ENCODE measurements around the gene NRCAM. TPM values are rescaled to one million over a fixed set of nuclear protein-coding genes. Genes with fewer than 3 reads are reported as not detected.
"Not testable (repeated sequence)": the region's sequence is repeated elsewhere in the genome, so short reads cannot be mapped to it uniquely, and the experiment has no call there.

NRCAM gene
- total RNA-seq, 4 donors from 2014 or later = 0.77 to 30.3 (median 2.0) TPM; not detected in 1

DNA sequence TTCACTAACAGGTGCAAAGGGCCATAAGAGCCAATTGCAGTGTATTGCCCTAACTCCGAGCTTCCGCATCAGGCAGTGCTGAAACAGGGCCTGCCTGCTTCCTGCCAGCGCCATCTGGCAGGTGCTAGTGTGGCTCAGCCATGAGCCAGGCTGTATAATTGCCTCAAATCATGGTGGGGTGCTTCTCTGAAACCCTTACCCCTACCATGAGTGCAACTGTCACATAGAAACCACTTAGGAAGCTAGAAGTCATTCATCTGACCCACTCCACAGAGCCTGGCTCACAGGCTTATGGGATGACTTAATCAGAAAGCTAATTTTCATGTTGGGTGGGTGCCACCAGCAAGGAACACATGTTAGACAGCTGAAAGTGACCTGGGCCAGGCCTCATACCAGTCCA lies 192.8 kb downstream of the NRCAM start:
- intact Hi-C loops (cut with DNase I; ENCODE audit: low total_unique reads) = no loop called here
- DNase-seq = no peak
- TF ChIP-seq, protein P1, sequence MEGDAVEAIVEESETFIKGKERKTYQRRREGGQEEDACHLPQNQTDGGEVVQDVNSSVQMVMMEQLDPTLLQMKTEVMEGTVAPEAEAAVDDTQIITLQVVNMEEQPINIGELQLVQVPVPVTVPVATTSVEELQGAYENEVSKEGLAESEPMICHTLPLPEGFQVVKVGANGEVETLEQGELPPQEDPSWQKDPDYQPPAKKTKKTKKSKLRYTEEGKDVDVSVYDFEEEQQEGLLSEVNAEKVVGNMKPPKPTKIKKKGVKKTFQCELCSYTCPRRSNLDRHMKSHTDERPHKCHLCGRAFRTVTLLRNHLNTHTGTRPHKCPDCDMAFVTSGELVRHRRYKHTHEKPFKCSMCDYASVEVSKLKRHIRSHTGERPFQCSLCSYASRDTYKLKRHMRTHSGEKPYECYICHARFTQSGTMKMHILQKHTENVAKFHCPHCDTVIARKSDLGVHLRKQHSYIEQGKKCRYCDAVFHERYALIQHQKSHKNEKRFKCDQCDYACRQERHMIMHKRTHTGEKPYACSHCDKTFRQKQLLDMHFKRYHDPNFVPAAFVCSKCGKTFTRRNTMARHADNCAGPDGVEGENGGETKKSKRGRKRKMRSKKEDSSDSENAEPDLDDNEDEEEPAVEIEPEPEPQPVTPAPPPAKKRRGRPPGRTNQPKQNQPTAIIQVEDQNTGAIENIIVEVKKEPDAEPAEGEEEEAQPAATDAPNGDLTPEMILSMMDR (IDR thresholded peaks at IDR 0.05) = no peak
- TF ChIP-seq POLR2A (IDR thresholded peaks at IDR 0.05) = no peak

GRCh38 chr7:108261560-108262255 lies 194.5 kb downstream of the NRCAM start:
- Histone ChIP-seq H3K4me3 (no peak overlapping the region), H3K27ac (no peak overlapping the region), H3K27me3 (no peaks in the 10 kb centered on the region), H3K9me3 (no peaks in the 10 kb centered on the region), H3K36me3 (no peaks in the 10 kb centered on the region), H3K4me1 (no peaks in the 10 kb centered on the region)
- DNase-seq = no peak
- intact Hi-C loops (cut with DNase I; ENCODE audit: low total_unique reads) = no loop called here
- TF ChIP-seq, protein P1 (IDR thresholded peaks at IDR 0.05) = no peak
- no peak for TF ChIP-seq POLR2A (IDR thresholded peaks at IDR 0.05)

More for the DNA sequence above, 192.8 kb downstream of the NRCAM start:
- no peaks in the 10 kb centered on the region for H3K27me3 ChIP-seq
- H3K4me1 ChIP-seq = no peaks in the 10 kb centered on the region
- no peaks in the 10 kb centered on the region for H3K9me3 ChIP-seq
- H3K4me3 ChIP-seq = no peak overlapping the region
- no peaks in the 10 kb centered on the region for H3K36me3 ChIP-seq
- H3K27ac ChIP-seq = no peak overlapping the region

DNA sequence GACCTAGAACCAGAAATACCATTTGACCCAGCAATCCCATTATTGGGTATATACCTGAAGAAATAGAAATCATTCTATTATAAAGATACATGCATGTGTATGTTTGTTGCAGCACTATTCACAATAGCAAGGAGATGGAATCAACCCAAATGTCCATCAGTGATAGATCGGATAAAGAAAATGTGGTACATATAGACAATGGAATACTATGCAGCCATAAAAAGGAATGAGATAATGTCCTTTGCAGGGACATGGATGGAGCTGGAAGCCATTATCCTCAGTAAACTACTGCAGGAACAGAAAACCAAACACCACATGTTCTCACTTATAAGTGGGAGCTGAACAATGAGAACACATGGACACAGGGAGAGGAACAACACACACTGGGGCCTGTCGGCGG lies 196.8 kb downstream of the NRCAM start:
- H3K4me3 ChIP-seq; H3K9me3 ChIP-seq; H3K36me3 ChIP-seq; DNase-seq; H3K4me1 ChIP-seq; H3K27me3 ChIP-seq; intact Hi-C loops (cut with DNase I; ENCODE audit: low total_unique reads); H3K27ac ChIP-seq: not testable (repeated sequence)

GRCh38 chr7:108257954-108258353 lies 198.3 kb downstream of the NRCAM start:
- no peak for DNase-seq
- H3K9me3 ChIP-seq = no peaks in the 10 kb centered on the region
- no peaks in the 10 kb centered on the region for H3K4me1 ChIP-seq
- H3K4me3 ChIP-seq = no peak overlapping the region
- no peaks in the 10 kb centered on the region for H3K27me3 ChIP-seq
- H3K27ac ChIP-seq = no peak overlapping the region
- no peaks in the 10 kb centered on the region for H3K36me3 ChIP-seq
- TF ChIP-seq, protein P1 (IDR thresholded peaks at IDR 0.05) = no peak
- TF ChIP-seq POLR2A (IDR thresholded peaks at IDR 0.05) = no peak
- intact Hi-C loops (cut with DNase I; ENCODE audit: low total_unique reads) = no loop called here

- intact Hi-C loops (cut with DNase I; ENCODE audit: low total_unique reads) = no loop called here
- TF ChIP-seq POLR2A (IDR thresholded peaks at IDR 0.05) = no peak
- TF ChIP-seq, protein P1 (IDR thresholded peaks at IDR 0.05) = no peak
- H3K4me1 ChIP-seq = no peaks in the 10 kb centered on the region
- no peak overlapping the region for H3K4me3 ChIP-seq
- H3K9me3 ChIP-seq = no peaks in the 10 kb centered on the region
- no peak for DNase-seq
- no peaks in the 10 kb centered on the region for H3K36me3 ChIP-seq
- H3K27ac ChIP-seq = no peak overlapping the region
- H3K27me3 ChIP-seq = no peaks in the 10 kb centered on the region
These were observed 202.0 kb downstream of the NRCAM start for GRCh38 chr7:108254259-108254658.
